Stimulated activated CD4-positive, alpha-beta T cell treated with anti-CD3 and anti-CD28 coated beads, Interleukin-1b, Interleukin-23, amount 100 ng/mL, for 24 hours (primary cell): Measurements from ENCODE around the gene CDK19.
"Not testable (repeated sequence)": the region's sequence is repeated elsewhere in the genome, so short reads cannot be mapped to it uniquely, and the experiment has no call there.

ENCODE experiments used
- DNase-seq, 4 experiments: peaks; one replicate each; pipeline ENCODE4 v3.0.0-alpha.2; 2020; ENCODE audit warnings: low read depth in 4 of 4, low spot score in 1 of 4

CDK19 gene

GRCh38 chr6:110757926-110758325 lies 57.3 kb downstream of the CDK19 start:
- DNase-seq = no peak

DNA sequence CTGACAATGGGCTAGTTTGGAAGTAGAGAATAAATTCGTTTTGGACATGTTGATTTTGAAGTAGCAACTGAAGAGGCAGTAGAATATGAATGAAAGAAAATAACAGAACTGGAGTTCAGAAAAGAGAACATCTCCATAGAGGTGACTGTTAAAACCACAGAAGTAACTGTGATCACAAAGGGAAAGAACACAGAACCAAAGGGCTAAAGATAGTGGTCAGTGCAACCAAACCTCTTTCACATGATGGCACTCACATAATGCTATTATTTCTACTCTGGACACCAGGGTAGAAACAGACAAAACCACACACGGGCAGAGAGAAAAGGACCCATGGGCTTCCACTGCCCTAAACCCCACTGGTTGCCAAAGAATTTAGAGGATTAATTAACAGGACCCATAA lies 58.5 kb downstream of the CDK19 start:
- no peak for DNase-seq

DNA sequence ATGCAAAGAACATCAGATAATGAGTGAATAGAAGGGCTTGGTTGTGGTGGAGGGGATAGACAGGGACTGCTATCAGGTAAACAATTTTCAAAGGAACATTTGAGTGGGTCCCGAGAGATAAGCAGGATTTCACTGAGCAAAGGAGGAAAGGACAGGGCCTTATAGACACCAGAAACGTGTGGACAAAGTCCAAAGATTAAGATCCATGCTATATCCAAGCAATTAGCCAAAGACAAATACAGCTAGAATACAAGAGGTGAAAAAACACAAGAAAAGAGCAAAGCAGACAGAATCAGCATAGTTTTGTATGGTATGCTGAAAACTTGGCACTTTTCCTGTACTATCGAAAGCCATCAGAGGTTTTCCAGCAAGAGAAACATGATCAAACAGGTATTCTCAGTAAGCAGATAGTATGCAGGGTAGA lies 59.8 kb downstream of the CDK19 start:
- no peak for DNase-seq

GRCh38 chr6:110753936-110754668 lies 61.2 kb downstream of the CDK19 start:
- not testable (repeated sequence) for DNase-seq

GRCh38 chr6:110748453-110748852 lies 66.8 kb downstream of the CDK19 start:
- no peak for DNase-seq

- DNase-seq = no peak
Measured at GRCh38 chr6:110746680-110747079, 68.6 kb downstream of the CDK19 start.

DNA sequence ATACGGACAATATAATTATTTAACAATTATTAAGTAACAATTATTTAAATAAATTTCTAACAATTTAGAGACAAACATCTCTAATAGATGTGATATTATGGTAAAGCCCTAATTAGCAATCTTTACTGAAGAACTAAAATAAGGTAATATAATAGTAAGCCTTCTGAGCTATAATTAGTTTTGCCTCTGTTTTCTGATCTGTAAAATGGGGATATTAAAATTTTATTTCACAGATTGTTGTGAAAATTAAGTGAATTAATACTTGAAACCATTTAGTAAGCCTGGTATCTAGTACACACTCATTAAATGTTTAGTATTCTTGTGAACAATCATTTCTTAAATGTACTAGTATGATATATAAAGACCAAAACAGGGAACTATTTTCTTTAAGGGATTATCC lies 70.3 kb downstream of the CDK19 start:
- DNase-seq = no peak

GRCh38 chr6:110742552-110742951 lies 72.7 kb downstream of the CDK19 start:
- DNase-seq = not testable (repeated sequence)

DNA sequence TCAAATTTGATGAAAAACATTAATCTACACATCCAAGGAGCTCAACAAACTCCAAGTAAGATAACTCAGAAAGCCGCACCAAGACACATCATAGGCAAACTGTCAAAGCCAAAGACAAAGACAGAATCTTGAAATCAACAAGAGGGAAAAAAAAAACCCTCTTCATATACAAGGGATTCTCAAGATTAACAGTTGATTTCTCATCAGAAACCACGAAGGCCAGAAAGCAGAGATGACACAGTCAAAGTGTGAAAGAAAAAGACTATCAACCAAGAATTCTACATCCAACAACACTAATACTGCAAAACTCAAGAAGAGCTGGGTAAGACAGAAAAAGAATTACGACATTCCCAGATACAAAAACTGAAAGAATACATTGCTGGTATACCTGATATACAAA lies 73.8 kb downstream of the CDK19 start:
- DNase-seq = no peak

GRCh38 chr6:110738899-110739365 lies 76.3 kb downstream of the CDK19 start:
- DNase-seq = no peak

GRCh38 chr6:110735666-110736065 lies 79.6 kb downstream of the CDK19 start:
- no peak for DNase-seq

- no peak for DNase-seq
Measured at GRCh38 chr6:110731898-110732297, 83.4 kb downstream of the CDK19 start.

- DNase-seq = no peak
Measured at GRCh38 chr6:110731196-110731595, 84.1 kb downstream of the CDK19 start.

DNA sequence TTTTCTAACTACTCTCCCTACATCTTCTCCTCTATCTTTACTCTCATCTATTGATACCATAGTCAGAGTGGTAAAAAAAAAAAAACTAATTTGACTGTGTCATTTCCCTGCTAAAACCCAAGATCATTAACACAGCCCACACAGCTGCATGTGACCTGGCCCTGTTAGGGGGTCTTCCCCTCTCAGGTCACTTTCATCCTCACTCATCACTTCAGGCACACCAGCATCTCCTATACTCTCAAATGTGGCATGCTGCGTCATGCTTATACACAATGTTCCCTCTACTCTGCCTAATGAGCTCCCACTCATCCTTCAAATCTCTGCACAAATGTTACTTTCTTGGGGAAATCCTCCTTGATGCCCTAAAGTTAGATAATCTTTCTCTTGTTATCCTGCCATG lies 86.8 kb downstream of the CDK19 start:
- no peak for DNase-seq

DNA sequence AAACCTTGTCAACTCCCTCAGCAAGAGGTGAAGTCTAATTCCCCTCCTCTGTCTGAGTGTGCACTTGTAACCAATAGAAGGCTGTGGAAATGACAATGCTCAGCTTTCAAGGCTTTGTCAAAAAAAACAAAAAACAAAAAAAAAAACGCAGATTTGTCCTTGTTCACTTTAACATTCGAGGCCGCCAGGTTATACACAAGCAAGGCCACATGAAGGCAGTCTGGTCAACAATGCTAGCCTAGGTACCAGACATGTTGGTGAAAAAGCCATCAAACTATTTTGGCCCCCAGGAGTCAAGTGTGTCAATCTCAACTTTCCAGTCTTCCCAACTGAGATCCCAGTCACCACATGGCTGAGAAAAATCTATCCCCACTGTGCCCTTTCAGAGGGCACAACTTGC lies 92.3 kb downstream of the CDK19 start:
- no peak for DNase-seq

- no peak for DNase-seq
Measured at GRCh38 chr6:110720066-110720465, 95.2 kb downstream of the CDK19 start.

DNA sequence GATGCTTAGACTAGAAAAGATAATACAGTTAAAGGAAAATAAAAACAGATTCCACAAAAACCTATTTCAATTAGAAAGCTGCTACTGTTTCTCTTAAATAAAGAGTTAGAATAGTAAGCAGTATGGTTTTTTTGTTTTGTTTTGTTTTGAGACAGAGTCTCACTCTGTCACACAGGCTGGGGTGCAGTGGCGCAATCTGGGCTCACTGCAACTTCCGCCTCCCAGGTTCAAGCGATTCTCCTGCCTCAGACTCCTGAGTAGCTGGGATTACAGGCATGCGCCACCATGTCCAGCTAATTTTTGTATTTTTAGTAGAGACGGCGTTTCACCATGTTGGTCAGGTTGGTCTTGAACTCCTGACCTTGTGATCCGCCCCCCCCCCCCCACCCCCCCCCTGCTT lies 95.7 kb downstream of the CDK19 start:
- not testable (repeated sequence) for DNase-seq

GRCh38 chr6:110714143-110714542 lies 101.1 kb downstream of the CDK19 start:
- DNase-seq = no peak

- no peak for DNase-seq
Measured at GRCh38 chr6:110712238-110712637, 103.0 kb downstream of the CDK19 start.

GRCh38 chr6:110710115-110710514 lies 105.2 kb downstream of the CDK19 start:
- DNase-seq = no peak

DNA sequence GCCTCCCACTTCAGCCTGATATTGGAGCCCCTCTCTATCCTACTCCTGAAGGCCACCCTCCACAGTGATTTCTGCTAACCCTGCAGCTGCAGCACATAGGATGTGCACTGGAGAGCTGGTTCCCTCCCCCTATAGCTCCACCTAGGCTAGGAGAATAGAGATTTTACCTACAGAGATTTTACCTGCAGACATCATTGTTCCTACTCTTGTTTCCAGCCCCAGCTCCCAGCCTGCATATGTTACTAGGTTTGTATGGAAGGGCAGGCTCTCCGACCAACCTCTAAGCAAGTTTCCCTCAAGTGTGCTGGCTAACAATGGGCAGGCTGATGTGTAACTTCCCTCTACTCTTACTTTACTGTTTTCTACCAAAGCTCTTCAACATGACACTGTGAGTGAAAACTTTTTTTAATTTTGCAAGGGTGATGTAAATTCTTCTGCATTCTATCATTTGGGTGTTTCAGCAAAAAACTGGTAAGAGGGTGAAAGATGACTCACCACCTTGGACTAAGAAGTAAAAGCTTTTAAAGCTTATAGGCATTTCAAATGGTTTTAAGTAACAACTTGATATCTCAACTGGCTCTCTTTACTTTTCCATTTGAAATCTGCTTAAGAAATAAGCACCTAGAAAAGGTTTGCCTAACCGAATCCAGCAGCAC lies 106.8 kb downstream of the CDK19 start:
- no peak for DNase-seq

GRCh38 chr6:110705543-110705942 lies 109.7 kb downstream of the CDK19 start:
- DNase-seq = no peak
